ENCODE measurements around the gene PRSS22.

PRSS22 gene

GRCh38 chr16:2852003-2852730, 5.8 kb downstream of the PRSS22 start:
- DNase-seq, result no peak

DNA sequence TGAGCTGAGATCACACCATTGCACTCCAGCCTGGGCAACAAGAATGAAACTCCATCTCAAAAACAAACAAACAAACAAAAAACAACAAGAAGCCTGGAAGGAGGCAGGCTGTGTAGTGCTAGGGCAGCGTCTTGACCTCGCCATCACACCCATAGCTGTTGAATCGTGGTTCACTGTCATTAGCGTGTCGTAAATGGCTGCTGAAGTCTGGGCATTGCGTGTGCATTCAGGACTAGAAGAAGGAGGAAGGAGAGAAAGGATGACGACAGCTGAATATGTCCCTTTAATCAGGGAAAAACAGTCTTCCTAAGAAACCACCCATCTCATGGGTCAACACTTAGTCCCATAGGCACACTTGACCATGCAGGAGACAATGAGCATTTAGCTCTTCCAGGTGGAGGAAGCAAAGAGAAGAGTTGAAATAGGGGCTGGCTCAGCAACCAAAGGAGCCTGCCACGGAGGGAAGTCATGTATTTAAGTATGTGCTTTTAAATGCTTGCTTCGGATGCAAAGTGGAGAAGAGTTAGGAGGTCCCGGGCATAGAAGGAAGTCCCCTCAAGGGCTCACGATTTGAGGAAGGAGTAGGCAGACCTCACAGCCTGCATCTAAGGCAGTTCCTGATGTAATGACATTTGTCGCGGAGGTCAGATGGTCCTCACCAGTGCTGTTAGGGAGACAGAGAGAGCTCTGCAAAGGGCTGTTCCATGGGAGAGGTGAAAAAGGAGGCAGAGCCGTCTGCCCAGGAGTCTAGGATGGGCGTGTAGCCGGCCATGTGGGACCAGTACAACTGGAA, 8.8 kb downstream of the PRSS22 start:
- no peak for DNase-seq

DNA sequence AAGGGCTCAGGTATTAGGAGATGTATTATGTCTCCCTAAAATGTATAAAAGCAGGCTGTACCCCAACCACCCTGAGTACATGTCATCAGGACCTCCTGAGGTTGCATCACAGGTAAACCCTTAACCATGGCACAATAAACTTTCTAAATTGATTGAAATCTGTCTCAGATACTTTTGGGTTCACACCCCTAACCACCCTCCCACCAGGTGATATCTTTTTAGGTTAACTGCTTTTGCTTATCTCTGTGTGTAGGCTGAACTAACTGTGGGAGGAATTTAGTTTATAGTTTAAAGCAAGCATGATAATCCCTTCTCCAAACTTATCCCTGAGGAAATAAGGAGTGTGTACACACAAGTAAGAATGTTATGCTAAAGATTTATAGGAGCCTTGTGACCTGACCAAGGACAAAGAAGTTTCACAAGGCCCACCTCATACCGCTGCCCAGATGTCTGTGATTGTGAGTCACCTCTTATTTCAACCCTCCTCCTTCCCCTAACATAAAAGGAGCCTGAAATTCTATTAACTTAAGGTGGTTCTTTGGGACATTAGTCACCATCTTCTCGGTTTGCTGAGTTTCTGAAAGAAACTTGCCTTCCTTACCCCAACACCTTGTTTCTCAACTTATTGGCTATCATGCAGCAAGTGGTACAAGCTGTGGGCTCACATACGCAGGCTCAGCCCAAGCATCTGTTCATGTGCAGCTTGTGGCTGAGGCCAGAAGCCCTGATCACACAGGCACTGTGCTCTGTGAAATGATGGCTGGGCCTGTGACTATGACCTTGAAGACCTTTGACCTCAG, 11.3 kb downstream of the PRSS22 start:
- DNase-seq, result peak; percentile 85

DNA sequence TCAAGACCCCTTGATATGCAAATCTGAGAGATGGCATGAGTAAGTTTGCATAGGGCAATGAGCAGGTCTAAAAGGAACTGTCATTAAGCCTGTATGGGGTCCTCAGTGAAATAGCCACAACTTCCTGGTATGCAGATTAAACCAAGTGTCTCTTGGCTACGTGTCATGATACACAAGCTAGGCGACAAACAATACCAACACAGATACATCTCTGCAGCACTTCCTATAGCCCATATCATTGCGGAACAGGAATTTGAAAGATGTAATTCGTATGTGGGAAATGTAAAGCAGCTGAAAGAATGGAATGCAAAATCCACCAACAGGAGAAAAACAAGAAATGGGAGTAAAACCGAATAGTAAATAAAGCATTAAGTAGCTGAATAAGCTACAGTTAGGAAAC, 12.9 kb downstream of the PRSS22 start:
- no peak for DNase-seq

GRCh38 chr16:2843526-2843925, 14.4 kb downstream of the PRSS22 start:
- DNase-seq, result no peak

DNA sequence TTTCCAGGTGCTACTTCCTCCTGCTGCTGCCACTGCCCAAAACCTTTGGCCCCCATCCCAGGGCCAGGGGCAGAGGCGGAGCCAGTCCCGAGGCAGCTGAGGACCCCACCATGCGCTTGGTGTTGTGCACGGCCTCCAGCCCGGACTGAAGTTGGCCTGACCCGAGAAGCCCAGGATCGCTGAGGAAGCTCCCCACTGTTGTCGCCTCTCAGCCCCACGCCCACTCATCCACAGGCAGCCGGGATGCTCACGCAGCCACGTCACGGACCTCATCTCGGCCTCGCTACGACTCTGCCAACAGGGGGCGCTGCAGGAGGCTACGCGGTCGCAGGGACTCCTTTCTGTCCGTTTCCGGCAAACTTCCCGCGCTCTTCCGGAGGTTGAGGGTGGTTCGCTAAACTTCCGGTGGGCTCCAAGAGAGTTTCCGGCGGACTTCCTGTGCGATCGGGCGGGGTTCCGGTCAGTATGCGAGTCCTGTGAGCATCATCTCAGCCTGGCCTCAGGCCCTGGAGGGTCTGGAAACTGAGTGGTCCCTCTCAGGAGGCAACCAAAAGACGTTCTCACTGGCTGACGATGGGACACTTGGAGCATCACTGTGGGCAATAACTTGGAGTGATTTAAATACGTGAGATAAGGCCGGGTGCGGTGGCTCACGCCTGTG, 15.5 kb downstream of the PRSS22 start:
- DNase-seq, result no peak

- DNase-seq, result no peak
Observed at GRCh38 chr16:2841606-2842339, 16.2 kb downstream of the PRSS22 start.

- no peak for DNase-seq
Observed at GRCh38 chr16:2840914-2841313, 17.1 kb downstream of the PRSS22 start.

- DNase-seq, result no peak
Observed at GRCh38 chr16:2839650-2840450, 18.1 kb downstream of the PRSS22 start.

GRCh38 chr16:2838928-2839327, 19.0 kb downstream of the PRSS22 start:
- DNase-seq, result peak; percentile 69

DNA sequence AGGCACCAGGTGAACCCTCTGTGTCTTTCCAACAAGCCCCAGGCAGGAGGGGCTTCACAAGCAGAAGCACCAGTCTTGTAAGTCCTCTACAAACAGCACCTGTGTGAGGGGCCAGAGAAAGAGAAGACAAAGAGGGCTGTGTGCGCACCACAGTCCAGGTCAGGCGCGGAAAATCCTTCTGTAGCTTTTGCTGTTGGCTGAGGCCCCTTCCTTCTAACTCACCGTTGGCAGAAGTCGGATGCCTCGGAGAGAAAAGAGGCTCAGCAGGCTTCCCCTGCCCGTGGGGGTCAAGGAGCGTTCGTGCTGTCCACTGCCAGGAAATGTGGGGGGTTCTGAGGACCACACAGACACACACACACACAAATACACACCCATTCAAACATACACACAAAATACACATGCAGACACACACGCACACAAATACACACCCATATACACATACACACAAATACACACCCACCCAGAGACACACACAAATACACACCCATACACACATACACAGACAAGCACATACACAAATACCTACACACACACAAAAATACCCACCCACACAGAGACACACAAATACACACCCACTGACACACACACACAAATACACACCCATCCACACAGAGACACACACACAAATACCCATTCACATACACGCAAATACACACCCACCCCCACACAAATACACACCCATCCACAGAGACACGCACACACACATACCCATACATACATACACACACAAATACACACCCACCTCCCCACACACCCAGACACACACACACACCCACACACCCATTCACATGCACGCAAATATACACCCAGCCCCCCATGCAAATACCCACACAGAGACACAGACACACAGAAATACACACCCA, 21.1 kb downstream of the PRSS22 start:
- no peak for DNase-seq

DNA sequence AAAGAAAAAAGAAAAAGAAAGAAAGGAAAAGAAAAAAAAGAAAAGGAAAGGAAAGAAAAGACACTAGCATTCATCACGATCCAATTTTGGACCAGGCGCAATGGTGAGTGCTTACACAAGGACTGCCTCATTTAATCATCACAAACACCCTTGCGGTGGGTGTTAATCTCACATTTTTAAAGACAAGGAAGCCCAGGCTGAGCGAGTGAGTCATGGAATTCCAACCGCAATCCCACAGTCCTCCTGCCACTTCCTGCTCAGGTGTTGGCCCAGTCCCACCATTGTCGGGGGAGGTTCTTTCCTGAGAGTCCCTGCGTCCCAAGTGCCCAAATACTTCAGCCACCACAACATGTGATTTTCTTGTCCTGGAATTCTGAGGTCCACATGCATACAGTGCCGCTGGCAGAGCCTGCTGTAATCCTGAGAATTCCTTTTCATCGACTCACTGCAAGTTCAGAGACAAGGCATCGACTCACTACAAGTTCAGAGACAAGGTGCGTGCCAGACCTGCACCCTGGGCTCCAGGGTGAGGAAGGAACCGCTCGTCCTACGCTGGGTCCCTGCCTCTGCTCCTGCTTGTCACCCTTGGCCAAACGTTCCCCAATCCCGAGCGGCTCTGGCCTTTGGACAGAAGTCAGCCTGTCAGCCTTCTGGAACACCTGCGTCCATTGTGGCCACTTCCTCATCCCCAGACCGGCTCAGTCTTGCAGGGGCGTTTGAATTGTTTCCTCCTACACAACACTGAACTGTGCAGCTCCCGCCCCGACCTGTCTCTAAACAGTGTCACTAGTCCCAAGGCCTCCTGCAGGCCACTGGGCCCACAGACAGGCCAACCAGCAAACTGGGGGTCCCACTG, 22.1 kb downstream of the PRSS22 start:
- peak; percentile 89 for DNase-seq

DNA sequence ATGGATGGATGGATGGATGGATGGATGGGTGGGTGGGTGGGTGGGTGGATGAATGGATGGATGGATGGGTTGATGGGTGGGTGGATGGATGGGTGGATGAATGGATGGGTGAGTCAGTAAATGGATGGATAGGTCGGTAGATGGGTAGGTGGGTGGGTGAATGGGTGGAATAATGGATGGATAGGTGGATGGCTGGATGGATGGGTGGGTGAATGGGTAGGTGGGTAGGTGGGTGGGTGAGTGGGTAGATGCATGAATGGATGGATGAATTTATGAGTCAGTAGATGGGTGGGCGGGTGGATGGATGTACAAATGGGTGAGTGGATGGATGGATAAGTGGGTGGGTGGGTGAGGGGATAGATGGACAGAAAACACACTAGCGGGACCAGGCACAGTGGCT, 23.0 kb downstream of the PRSS22 start:
- DNase-seq, result no peak

DNA sequence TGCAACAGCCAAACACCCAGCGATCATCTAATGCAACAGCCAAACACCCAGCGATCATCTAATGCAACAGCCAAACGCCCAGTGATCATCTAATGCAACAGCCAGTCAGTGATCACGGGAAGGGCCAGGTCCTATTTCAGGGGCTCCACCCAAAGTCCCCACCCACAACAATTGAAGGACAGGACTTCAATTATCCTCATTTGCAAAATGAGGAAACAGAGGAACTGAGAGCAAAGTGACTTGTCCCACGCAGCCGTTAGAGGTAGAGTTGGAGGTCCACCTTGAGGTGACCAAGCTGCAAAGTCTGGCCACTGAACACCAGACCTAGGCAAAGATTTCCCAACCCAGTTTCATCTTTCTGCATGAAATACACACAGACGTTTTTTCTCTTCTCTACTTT, 24.2 kb downstream of the PRSS22 start:
- no peak for DNase-seq

DNA sequence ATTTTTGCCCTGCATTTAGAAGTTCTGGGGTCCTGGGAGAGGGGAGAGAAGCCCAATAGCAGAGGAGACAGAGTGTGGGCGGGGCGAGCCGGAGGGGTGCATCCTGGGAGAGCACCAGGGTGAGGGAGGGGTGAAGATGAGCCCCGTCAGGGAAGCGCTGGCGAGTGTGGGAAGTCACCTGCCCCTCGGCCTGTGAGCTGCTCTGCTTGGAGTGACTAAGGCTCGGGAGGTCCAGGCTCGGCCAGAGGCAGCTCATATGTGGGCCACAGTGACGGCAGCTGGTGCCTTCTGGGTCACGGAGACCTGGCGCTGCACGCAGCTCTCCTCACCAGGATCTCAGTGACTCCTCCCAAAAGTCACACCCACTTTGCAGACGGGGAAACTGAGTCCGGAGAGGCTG, 26.8 kb downstream of the PRSS22 start:
- no peak for DNase-seq

DNA sequence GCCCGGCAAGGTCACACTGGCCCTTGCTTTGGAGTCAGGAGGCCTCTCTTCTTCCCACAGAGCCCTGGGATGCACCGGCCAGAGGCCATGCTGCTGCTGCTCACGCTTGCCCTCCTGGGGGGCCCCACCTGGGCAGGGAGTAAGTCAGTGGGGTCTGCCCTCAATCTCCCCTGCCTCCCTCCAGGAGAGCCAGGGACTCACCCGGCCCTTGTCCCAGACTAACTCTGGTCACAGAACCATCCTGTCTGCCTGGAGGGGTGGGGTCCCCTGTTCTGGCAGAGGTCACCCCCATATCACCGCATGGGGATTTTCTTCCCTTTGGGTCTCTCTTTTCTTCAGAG, 27.6 kb downstream of the PRSS22 start:
- DNase-seq, result no peak

GRCh38 chr16:2829501-2830354, 28.2 kb downstream of the PRSS22 start, which contains the start of gene ZG16B:
TSS of gene ZG16B (plus strand) at chr16:2830303. CDS start at chr16:2830442, 139 bp downstream.
- no peak for DNase-seq

GRCh38 chr16:2828876-2829430, 29.0 kb downstream of the PRSS22 start:
- no peak for DNase-seq
